ENCODE data around the gene SLC25A42.
A peak's percentile ranks its signal among the peaks of the same experiment; 100 is the strongest.

DNA sequence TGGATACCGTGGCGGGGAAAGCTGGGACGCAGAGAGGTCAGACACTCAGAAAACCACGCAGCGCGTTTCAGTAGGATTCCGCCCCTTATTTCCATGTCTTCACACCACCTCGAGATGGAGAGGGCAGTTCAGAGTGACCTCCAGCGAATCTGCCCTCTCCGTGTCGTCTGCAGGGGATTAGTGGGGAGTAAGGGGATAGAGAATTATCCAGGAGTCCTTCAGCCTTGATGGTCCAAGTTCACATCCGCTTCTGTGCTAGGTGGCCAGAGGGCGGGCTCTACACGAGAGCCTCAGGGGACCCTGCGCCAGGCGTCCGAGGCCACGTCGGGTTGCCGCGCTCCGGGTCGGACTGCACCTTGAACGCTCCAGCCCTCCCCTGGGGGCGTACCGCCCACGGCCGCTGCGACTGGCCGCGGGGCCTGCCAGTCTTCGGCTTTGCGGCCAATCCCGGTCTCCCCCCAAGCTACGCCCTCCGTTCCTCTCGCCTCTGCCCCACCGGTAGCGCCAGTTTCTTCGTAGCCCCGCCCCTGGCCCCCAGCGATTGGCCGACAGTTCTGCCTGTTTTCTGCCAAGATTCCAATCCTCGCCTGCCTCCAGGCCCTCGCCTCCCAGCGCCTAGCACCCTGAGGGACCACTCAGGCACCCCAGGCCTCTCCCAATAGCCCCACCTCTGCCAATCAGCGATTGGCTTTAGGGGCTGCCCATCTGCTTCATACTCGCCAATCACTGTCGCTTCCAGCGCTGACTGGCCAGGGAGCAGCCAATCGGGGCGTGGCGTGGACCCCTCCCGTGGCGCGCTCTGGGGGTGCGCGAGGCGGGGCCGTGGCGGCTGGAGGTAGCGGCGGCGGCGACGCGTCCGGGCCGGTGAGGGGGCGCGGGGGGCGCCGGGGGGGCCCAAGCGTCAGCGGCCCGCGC is at the start of gene SLC25A42:
- TF ChIP-seq, protein P1, sequence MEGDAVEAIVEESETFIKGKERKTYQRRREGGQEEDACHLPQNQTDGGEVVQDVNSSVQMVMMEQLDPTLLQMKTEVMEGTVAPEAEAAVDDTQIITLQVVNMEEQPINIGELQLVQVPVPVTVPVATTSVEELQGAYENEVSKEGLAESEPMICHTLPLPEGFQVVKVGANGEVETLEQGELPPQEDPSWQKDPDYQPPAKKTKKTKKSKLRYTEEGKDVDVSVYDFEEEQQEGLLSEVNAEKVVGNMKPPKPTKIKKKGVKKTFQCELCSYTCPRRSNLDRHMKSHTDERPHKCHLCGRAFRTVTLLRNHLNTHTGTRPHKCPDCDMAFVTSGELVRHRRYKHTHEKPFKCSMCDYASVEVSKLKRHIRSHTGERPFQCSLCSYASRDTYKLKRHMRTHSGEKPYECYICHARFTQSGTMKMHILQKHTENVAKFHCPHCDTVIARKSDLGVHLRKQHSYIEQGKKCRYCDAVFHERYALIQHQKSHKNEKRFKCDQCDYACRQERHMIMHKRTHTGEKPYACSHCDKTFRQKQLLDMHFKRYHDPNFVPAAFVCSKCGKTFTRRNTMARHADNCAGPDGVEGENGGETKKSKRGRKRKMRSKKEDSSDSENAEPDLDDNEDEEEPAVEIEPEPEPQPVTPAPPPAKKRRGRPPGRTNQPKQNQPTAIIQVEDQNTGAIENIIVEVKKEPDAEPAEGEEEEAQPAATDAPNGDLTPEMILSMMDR (IDR thresholded peaks at IDR 0.05; ENCODE audit: insufficient read depth, low read length), result no peak
- no peak for TF ChIP-seq SPI1 (IDR thresholded peaks at IDR 0.05; ENCODE audit: borderline replicate concordance, low read depth)
- peak; percentile 45; the same call in 1 of the 2 replicates for TF ChIP-seq POLR2AphosphoS5 (IDR thresholded peaks at IDR 0.05; ENCODE audit: low read depth)
- TF ChIP-seq, protein P2, sequence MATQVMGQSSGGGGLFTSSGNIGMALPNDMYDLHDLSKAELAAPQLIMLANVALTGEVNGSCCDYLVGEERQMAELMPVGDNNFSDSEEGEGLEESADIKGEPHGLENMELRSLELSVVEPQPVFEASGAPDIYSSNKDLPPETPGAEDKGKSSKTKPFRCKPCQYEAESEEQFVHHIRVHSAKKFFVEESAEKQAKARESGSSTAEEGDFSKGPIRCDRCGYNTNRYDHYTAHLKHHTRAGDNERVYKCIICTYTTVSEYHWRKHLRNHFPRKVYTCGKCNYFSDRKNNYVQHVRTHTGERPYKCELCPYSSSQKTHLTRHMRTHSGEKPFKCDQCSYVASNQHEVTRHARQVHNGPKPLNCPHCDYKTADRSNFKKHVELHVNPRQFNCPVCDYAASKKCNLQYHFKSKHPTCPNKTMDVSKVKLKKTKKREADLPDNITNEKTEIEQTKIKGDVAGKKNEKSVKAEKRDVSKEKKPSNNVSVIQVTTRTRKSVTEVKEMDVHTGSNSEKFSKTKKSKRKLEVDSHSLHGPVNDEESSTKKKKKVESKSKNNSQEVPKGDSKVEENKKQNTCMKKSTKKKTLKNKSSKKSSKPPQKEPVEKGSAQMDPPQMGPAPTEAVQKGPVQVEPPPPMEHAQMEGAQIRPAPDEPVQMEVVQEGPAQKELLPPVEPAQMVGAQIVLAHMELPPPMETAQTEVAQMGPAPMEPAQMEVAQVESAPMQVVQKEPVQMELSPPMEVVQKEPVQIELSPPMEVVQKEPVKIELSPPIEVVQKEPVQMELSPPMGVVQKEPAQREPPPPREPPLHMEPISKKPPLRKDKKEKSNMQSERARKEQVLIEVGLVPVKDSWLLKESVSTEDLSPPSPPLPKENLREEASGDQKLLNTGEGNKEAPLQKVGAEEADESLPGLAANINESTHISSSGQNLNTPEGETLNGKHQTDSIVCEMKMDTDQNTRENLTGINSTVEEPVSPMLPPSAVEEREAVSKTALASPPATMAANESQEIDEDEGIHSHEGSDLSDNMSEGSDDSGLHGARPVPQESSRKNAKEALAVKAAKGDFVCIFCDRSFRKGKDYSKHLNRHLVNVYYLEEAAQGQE (IDR thresholded peaks at IDR 0.05; ENCODE audit: insufficient replicate concordance, low read depth), result no peak

Data from HL-60 (cell line).